Fibroblast of lung (primary cell): ENCODE data around the gene CCDC73. TPM values are rescaled to one million over a fixed set of nuclear protein-coding genes. Genes with fewer than 3 reads are reported as not detected.

Experiments used
- DNase-seq, 2 donors: peaks; one replicate each; pipeline versions ENCODE4 v3.0.0 to v3.0.0-alpha.2; 2010; ENCODE audit warnings: low read depth in 2 of 2
- H2AFZ ChIP-seq: 2 replicates; pipeline ENCODE4 v1.5.1; 2012; ENCODE audit warnings: low read length, control low read depth, inconsistent platforms
- H3K27ac ChIP-seq: 2 replicates; pipeline ENCODE4 v1.5.1; 2011; ENCODE audit warnings: low read length, control low read depth; ENCODE audit not compliant: insufficient read depth
- H3K27me3 ChIP-seq: 2 replicates; pipeline ENCODE4 v1.5.1; 2011; ENCODE audit warnings: mild to moderate bottlenecking, low read length; ENCODE audit not compliant: control insufficient read depth, insufficient read depth
- H3K36me3 ChIP-seq: 2 replicates; pipeline ENCODE4 v1.5.1; 2011; ENCODE audit warnings: low read length; ENCODE audit not compliant: control insufficient read depth, insufficient read depth
- H3K4me1 ChIP-seq: 2 replicates; pipeline ENCODE4 v1.5.1; 2011; ENCODE audit warnings: low read length; ENCODE audit not compliant: control insufficient read depth, insufficient read depth; ENCODE audit errors: extremely low read depth
- H3K4me2 ChIP-seq: 2 replicates; pipeline ENCODE4 v1.5.1; 2011; ENCODE audit warnings: low read length, control low read depth; ENCODE audit not compliant: insufficient read depth; ENCODE audit errors: extremely low read depth
- H3K4me3 ChIP-seq, 4 experiments: fragments of 200-600 bp in 1 of 4; sonication (generic) in 1 of 4; replicated peaks in 1 of 4; 2 replicates each; pipeline ENCODE4 v1.5.1; 2011 to 2016; ENCODE audit warnings: low read length in 4 of 4, low read depth in 3 of 4, mild to moderate bottlenecking in 3 of 4, control low read depth in 2 of 4, inconsistent platforms in 1 of 4, mixed read lengths in 1 of 4; ENCODE audit not compliant: insufficient read depth in 1 of 4; ENCODE audit errors: control extremely low read depth in 1 of 4
- H3K79me2 ChIP-seq: 2 replicates; pipeline ENCODE4 v1.5.1; 2012; ENCODE audit warnings: mild to moderate bottlenecking, low read length, inconsistent platforms; ENCODE audit not compliant: control insufficient read depth, insufficient read depth
- H3K9ac ChIP-seq: 2 replicates; pipeline ENCODE4 v1.5.1; 2011; ENCODE audit warnings: mild to moderate bottlenecking, low read length, control low read depth; ENCODE audit not compliant: insufficient read depth
- H3K9me3 ChIP-seq: 2 replicates; pipeline ENCODE4 v1.5.1; 2012; ENCODE audit warnings: low read depth, low read length; ENCODE audit not compliant: control insufficient read depth, insufficient read depth
- H4K20me1 ChIP-seq: 2 replicates; pipeline ENCODE4 v1.5.1; 2011; ENCODE audit warnings: low read length; ENCODE audit not compliant: control insufficient read depth, insufficient read depth; ENCODE audit errors: extremely low read depth
- CTCF ChIP-seq, 2 donors: IDR thresholded peaks in 1 of 2; conservative IDR thresholded peaks in 1 of 2; 1 replicate in 1 of 2; 2 replicates in 1 of 2; pipeline ENCODE4 v1.5.1; 2011 to 2012; ENCODE audit warnings: low read length in 2 of 2, control low read depth in 1 of 2, inconsistent platforms in 1 of 2, low read depth in 1 of 2, mild to moderate bottlenecking in 1 of 2
- EZH2 ChIP-seq: IDR thresholded peaks from 2 replicates; pipeline ENCODE4 v1.5.1; 2012; ENCODE audit warnings: low read length, control low read depth, mild to moderate bottlenecking; ENCODE audit errors: missing control alignments
- polyA plus RNA-seq, 2 donors: library from polyadenylated mRNA; depleted of rRNA in 1 of 2; stranded (reverse) in 1 of 2; unstranded in 1 of 2; fragments of >200 nt; gene quantifications; 2 replicates each; pipeline ENCODE4 v1.2.1, GENCODE V29; 2011 to 2012; ENCODE audit warnings: missing spikeins in 1 of 2
- total RNA-seq: library from RNA; depleted of rRNA; stranded (reverse); fragments of >200 nt; gene quantifications from 2 replicates; pipeline ENCODE4 v1.2.1, GENCODE V29; 2014

Gene CCDC73
- total and polyA plus RNA-seq, 2 donors (not counting 1 experiment from before 2014, with no cell fraction given): under 0.01 TPM; not detected in 1

GRCh38 chr11:32752001-32752400 is 42.5 kb downstream of the CCDC73 start:
- Histone ChIP-seq H3K4me2 (no peak overlapping the region), H4K20me1 (no peaks in the 10 kb centered on the region), H3K79me2 (no peaks in the 10 kb centered on the region), H3K27me3 (no peaks in the 10 kb centered on the region), H3K9ac (no peak overlapping the region), H3K36me3 (no peaks in the 10 kb centered on the region), H3K27ac (no peak overlapping the region), H3K4me1 (no peaks in the 10 kb centered on the region), H2AFZ (no peak overlapping the region), H3K9me3 (no peaks in the 10 kb centered on the region), H3K4me3 (no peak overlapping the region)
- DNase-seq: no peak
- no peak for TF ChIP-seq CTCF (conservative IDR thresholded peaks at IDR 0.05 in 1 of 2, IDR thresholded peaks at IDR 0.05 in 1 of 2; ENCODE audit: low read depth in 1 of 2, low read length in 2 of 2)
- no peak for TF ChIP-seq EZH2

- no peaks in the 10 kb centered on the region for H3K79me2 ChIP-seq
- H2AFZ ChIP-seq: no peak overlapping the region
- no peaks in the 10 kb centered on the region for H4K20me1 ChIP-seq
- H3K4me3 ChIP-seq: no peak overlapping the region
- H3K36me3 ChIP-seq: no peaks in the 10 kb centered on the region
- no peak overlapping the region for H3K27ac ChIP-seq
- H3K4me1 ChIP-seq: no peaks in the 10 kb centered on the region
- H3K4me2 ChIP-seq: no peak overlapping the region
- no peak for DNase-seq
- TF ChIP-seq CTCF (conservative IDR thresholded peaks at IDR 0.05 in 1 of 2, IDR thresholded peaks at IDR 0.05 in 1 of 2; ENCODE audit: low read depth in 1 of 2, low read length in 2 of 2) (no peak), EZH2 (no peak)
- no peaks in the 10 kb centered on the region for H3K27me3 ChIP-seq
- H3K9me3 ChIP-seq: no peaks in the 10 kb centered on the region
- H3K9ac ChIP-seq: no peak overlapping the region
Observed at GRCh38 chr11:32751381-32751780, 43.1 kb downstream of the CCDC73 start.

- Histone ChIP-seq H3K9ac (no peak overlapping the region), H3K36me3 (no peaks in the 10 kb centered on the region), H3K4me2 (no peak overlapping the region), H3K4me1 (no peaks in the 10 kb centered on the region), H3K27ac (no peak overlapping the region), H3K79me2 (no peaks in the 10 kb centered on the region), H3K9me3 (no peaks in the 10 kb centered on the region), H2AFZ (no peak overlapping the region), H4K20me1 (no peaks in the 10 kb centered on the region), H3K4me3 (no peak overlapping the region), H3K27me3 (no peaks in the 10 kb centered on the region)
- TF ChIP-seq EZH2 (no peak), CTCF (conservative IDR thresholded peaks at IDR 0.05 in 1 of 2, IDR thresholded peaks at IDR 0.05 in 1 of 2; ENCODE audit: low read depth in 1 of 2, low read length in 2 of 2) (no peak)
- peak in 1 of 2 donors; percentile 58 for DNase-seq
Observed at GRCh38 chr11:32729976-32730375, 64.5 kb downstream of the CCDC73 start.
